ENCODE measurements around the gene LTO1.

DNA sequence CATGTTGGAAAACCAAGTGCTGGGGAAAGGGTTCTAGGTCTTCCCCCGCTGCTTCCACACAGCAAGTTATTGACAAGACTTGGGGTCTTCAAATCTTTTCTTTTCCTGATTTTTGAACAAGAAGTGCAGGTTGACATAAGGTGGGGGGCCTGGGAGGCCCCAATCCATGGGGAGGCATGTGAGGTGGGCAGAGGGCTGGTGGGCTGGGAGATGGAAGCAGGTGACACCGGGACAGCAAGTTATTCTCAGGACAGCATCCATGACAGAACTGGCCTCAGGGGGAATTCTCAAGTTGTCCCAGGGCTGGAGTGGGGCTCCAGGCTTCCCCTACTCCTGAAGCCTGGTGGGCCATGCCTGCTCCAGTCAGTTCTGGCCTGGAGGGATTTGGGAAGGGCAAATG lies 23.2 kb upstream of the LTO1 start:
- TF ChIP-seq, protein P1, sequence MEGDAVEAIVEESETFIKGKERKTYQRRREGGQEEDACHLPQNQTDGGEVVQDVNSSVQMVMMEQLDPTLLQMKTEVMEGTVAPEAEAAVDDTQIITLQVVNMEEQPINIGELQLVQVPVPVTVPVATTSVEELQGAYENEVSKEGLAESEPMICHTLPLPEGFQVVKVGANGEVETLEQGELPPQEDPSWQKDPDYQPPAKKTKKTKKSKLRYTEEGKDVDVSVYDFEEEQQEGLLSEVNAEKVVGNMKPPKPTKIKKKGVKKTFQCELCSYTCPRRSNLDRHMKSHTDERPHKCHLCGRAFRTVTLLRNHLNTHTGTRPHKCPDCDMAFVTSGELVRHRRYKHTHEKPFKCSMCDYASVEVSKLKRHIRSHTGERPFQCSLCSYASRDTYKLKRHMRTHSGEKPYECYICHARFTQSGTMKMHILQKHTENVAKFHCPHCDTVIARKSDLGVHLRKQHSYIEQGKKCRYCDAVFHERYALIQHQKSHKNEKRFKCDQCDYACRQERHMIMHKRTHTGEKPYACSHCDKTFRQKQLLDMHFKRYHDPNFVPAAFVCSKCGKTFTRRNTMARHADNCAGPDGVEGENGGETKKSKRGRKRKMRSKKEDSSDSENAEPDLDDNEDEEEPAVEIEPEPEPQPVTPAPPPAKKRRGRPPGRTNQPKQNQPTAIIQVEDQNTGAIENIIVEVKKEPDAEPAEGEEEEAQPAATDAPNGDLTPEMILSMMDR (IDR thresholded peaks at IDR 0.05) = no peak
- TF ChIP-seq POLR2A (IDR thresholded peaks at IDR 0.05; ENCODE audit: low read depth) (no peak), EP300 (IDR thresholded peaks at IDR 0.05) (no peak), POLR2AphosphoS5 (IDR thresholded peaks at IDR 0.05) (no peak)
